WTC11 (cell line): Measurements from ENCODE around the gene YWHAQ. TPM values are rescaled to one million over a fixed set of nuclear protein-coding genes. Genes with fewer than 3 reads are reported as not detected.

Source experiments
- ATAC-seq: fragments of 200-7000 bp; cut with Tn5 transposase; 2 replicates; pipeline ENCODE4 v1.10.0; 2021; ENCODE audit warnings: mild to moderate bottlenecking, moderate library complexity
- CTCF ChIA-PET: fragments of 300-600 bp; sonication (Branson Sonifier 250); formaldehyde crosslinking; loops from one replicate; lab custom pipeline; 2021; ENCODE audit warnings: antibody characterized with exemption; lab: Charles Lee
- POLR2A ChIA-PET: fragments of 350-600 bp; sonication (Branson Sonifier 250); formaldehyde crosslinking; loops from one replicate; lab custom pipeline; 2021; ENCODE audit warnings: antibody characterized with exemption; lab: Charles Lee
- DNase-seq: peaks from one replicate; pipeline ENCODE4 v3.0.0; 2021; ENCODE audit warnings: low spot score
- H3K27ac Mint-ChIP-seq: 2 replicates; pipeline ENCODE4 v1.8.0; 2021; ENCODE audit warnings: mixed read lengths
- H3K27me3 Mint-ChIP-seq: 2 replicates; pipeline ENCODE4 v1.8.0; 2021; ENCODE audit warnings: low read depth, mild to moderate bottlenecking, moderate library complexity, mixed read lengths
- H3K36me3 Mint-ChIP-seq: 2 replicates; pipeline ENCODE4 v1.8.0; 2021; ENCODE audit warnings: mixed read lengths
- H3K4me1 Mint-ChIP-seq: 2 replicates; pipeline ENCODE4 v1.8.0; 2022; ENCODE audit warnings: mixed read lengths
- H3K4me3 Mint-ChIP-seq: 2 replicates; pipeline ENCODE4 v1.8.0; 2021; ENCODE audit warnings: mild to moderate bottlenecking, moderate library complexity, mixed read lengths
- H3K9me3 Mint-ChIP-seq: 2 replicates; pipeline ENCODE4 v1.8.0; 2021; ENCODE audit warnings: mixed read lengths
- AFF4 ChIP-seq: sonication (generic); formaldehyde crosslinking; IDR thresholded peaks from 2 replicates; pipeline ENCODE4 v1.8.1; 2023; ENCODE audit warnings: mild to moderate bottlenecking, missing genetic modification reagents, borderline replicate concordance
- CREB1 ChIP-seq: sonication (generic); formaldehyde crosslinking; IDR thresholded peaks from 2 replicates; pipeline ENCODE4 v1.8.0; 2023; ENCODE audit warnings: mild to moderate bottlenecking, missing genetic modification reagents
- GRHL2 ChIP-seq: fragments of 250-450 bp; sonication (Bioruptor Pico); IDR thresholded peaks from 2 replicates; pipeline ENCODE4 v1.8.0; 2022; ENCODE audit warnings: mild to moderate bottlenecking, moderate library complexity; ENCODE audit not compliant: insufficient replicate concordance, severe bottlenecking
- GTF2I ChIP-seq: fragments of 250-450 bp; sonication (Bioruptor Pico); conservative IDR thresholded peaks from 2 replicates; pipeline ENCODE4 v1.4.0; 2021; ENCODE audit warnings: mild to moderate bottlenecking
- IRF2 ChIP-seq: sonication (generic); formaldehyde crosslinking; IDR thresholded peaks from 2 replicates; pipeline ENCODE4 v1.8.0; 2022; ENCODE audit warnings: low read depth, missing genetic modification reagents, borderline replicate concordance
- MYBL2 ChIP-seq: sonication (generic); formaldehyde crosslinking; IDR thresholded peaks from 2 replicates; pipeline ENCODE4 v1.8.1; 2023; ENCODE audit warnings: mild to moderate bottlenecking, moderate library complexity, missing genetic modification reagents
- NR1H2 ChIP-seq: sonication (generic); formaldehyde crosslinking; IDR thresholded peaks from 2 replicates; pipeline ENCODE4 v1.9.0; 2021; ENCODE audit warnings: mild to moderate bottlenecking, moderate library complexity, missing genetic modification reagents
- OVOL2 ChIP-seq: fragments of 250-450 bp; sonication (Bioruptor Pico); IDR thresholded peaks from 2 replicates; pipeline ENCODE4 v1.9.0; 2021; ENCODE audit warnings: mild to moderate bottlenecking, borderline replicate concordance
- RELA ChIP-seq: sonication (generic); formaldehyde crosslinking; IDR thresholded peaks from 2 replicates; pipeline ENCODE4 v1.8.1; 2022; ENCODE audit warnings: missing genetic modification reagents, mild to moderate bottlenecking, borderline replicate concordance
- SMAD3 ChIP-seq: sonication (generic); formaldehyde crosslinking; IDR thresholded peaks from 2 replicates; pipeline ENCODE4 v1.8.0; 2022; ENCODE audit warnings: missing genetic modification reagents, mild to moderate bottlenecking, borderline replicate concordance
- SMAD4 ChIP-seq: sonication (generic); formaldehyde crosslinking; IDR thresholded peaks from 2 replicates; pipeline ENCODE4 v1.8.0; 2022; ENCODE audit warnings: mild to moderate bottlenecking, missing genetic modification reagents
- USF1 ChIP-seq: sonication (generic); formaldehyde crosslinking; IDR thresholded peaks from 2 replicates; pipeline ENCODE4 v1.8.0; 2022; ENCODE audit warnings: mild to moderate bottlenecking, missing genetic modification reagents
- ZNF317 ChIP-seq: sonication (generic); formaldehyde crosslinking; IDR thresholded peaks from 2 replicates; pipeline ENCODE4 v1.8.1; 2023; ENCODE audit warnings: low read depth, mild to moderate bottlenecking, moderate library complexity, missing genetic modification reagents, borderline replicate concordance
- ZNF425 ChIP-seq: fragments of 250-450 bp; sonication (Bioruptor Pico); conservative IDR thresholded peaks from 2 replicates; pipeline ENCODE4 v1.9.0; 2021; ENCODE audit warnings: mild to moderate bottlenecking
- ZSCAN18 ChIP-seq: fragments of 250-450 bp; sonication (Bioruptor Pico); IDR thresholded peaks from 2 replicates; pipeline ENCODE4 v2.1.2; 2022; ENCODE audit warnings: mild to moderate bottlenecking, moderate library complexity
- total RNA-seq: library from RNA; stranded (reverse); gene quantifications from 3 replicates; pipeline ENCODE4 v1.2.3, GENCODE V29; 2021
- TF ChIP-seq, protein P1 (sequence below): sonication (generic); formaldehyde crosslinking; conservative IDR thresholded peaks from 2 replicates; pipeline ENCODE4 v1.8.1; 2023; ENCODE audit warnings: mild to moderate bottlenecking, low read depth, missing genetic modification reagents, moderate library complexity
- TF ChIP-seq, protein P2 (sequence below): fragments of 200-600 bp; IDR thresholded peaks from 2 replicates; pipeline ENCODE4 v1.8.0; 2022; ENCODE audit warnings: antibody characterized with exemption
- TF ChIP-seq, protein P3 (sequence below): fragments of 250-450 bp; sonication (Bioruptor Pico); IDR thresholded peaks from 2 replicates; pipeline ENCODE4 v1.9.0; 2021; ENCODE audit warnings: moderate library complexity, mild to moderate bottlenecking, inconsistent platforms, borderline replicate concordance

Gene YWHAQ
- total RNA-seq, 1 experiment from 2014 or later = 395 TPM

GRCh38 chr2:9680082-9680481, 49.3 kb upstream of the YWHAQ start (continued):
- no peak for TF ChIP-seq ZSCAN18 (CRISPR knock-in tag)
- TF ChIP-seq SMAD4 = no peak
- no peak for TF ChIP-seq GTF2I
- TF ChIP-seq USF1 = no peak
- TF ChIP-seq, all 79 proteins: peak for 0

DNA sequence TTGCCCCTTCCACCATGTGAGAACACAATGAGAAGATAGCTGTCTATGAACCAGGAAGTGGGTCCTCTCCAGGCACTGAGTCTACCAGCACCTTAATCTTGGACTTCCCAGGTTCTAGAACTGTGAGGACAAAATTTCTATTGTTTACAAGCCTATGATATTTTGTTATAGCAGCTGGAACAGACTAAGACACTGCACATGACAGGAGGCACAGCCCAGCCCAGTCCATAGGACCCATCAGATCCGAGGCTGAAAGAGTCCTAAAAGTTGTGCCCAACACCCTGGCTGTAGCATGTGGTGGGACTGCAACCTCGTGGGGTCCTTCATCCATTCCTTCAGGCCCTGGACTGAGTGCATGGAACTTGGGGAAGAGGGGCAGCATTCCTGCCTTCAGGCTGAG, 48.4 kb upstream of the YWHAQ start:
- no peak for ATAC-seq
- no peak overlapping the region for H3K4me3 Mint-ChIP-seq
- H3K9me3 Mint-ChIP-seq = no peaks in the 10 kb centered on the region
- ChIA-PET POLR2A (no interaction called here), CTCF (no interaction called here)
- DNase-seq = no peak
- H3K36me3 Mint-ChIP-seq = no peaks in the 10 kb centered on the region
- H3K27ac Mint-ChIP-seq = no peak overlapping the region
- no peak for TF ChIP-seq NR1H2 (CRISPR knock-in tag)
- no peak for TF ChIP-seq CREB1 (CRISPR knock-in tag)
- TF ChIP-seq ZNF317 = no peak
- TF ChIP-seq SMAD3 (CRISPR knock-in tag) = no peak
- no peak for TF ChIP-seq OVOL2 (CRISPR knock-in tag)
- no peak for TF ChIP-seq GRHL2
- no peak for TF ChIP-seq IRF2
- TF ChIP-seq, protein P1, sequence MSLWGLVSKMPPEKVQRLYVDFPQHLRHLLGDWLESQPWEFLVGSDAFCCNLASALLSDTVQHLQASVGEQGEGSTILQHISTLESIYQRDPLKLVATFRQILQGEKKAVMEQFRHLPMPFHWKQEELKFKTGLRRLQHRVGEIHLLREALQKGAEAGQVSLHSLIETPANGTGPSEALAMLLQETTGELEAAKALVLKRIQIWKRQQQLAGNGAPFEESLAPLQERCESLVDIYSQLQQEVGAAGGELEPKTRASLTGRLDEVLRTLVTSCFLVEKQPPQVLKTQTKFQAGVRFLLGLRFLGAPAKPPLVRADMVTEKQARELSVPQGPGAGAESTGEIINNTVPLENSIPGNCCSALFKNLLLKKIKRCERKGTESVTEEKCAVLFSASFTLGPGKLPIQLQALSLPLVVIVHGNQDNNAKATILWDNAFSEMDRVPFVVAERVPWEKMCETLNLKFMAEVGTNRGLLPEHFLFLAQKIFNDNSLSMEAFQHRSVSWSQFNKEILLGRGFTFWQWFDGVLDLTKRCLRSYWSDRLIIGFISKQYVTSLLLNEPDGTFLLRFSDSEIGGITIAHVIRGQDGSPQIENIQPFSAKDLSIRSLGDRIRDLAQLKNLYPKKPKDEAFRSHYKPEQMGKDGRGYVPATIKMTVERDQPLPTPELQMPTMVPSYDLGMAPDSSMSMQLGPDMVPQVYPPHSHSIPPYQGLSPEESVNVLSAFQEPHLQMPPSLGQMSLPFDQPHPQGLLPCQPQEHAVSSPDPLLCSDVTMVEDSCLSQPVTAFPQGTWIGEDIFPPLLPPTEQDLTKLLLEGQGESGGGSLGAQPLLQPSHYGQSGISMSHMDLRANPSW (CRISPR knock-in tag) = no peak
- no peak for TF ChIP-seq AFF4 (CRISPR knock-in tag)
- TF ChIP-seq SMAD4 = no peak
- H3K4me1 Mint-ChIP-seq = peaks cover 16% of the 10 kb centered on the region
- 0 out of 2 replicates have a peak, but pooled peaks cover 2% of the 10 kb centered on the region for H3K27me3 Mint-ChIP-seq

- Mint-ChIP-seq H3K27ac (no peak overlapping the region; the same call in 1 of the 2 replicates), H3K9me3 (no peaks in the 10 kb centered on the region), H3K4me3 (no peak overlapping the region), H3K4me1 (peaks cover 16% of the 10 kb centered on the region), H3K27me3 (0 out of 2 replicates have a peak, but pooled peaks cover 2% of the 10 kb centered on the region), H3K36me3 (no peaks in the 10 kb centered on the region)
- ATAC-seq (no peak), DNase-seq (no peak)
- ChIA-PET CTCF (no interaction called here), POLR2A (no interaction called here)
- TF ChIP-seq, protein P2, sequence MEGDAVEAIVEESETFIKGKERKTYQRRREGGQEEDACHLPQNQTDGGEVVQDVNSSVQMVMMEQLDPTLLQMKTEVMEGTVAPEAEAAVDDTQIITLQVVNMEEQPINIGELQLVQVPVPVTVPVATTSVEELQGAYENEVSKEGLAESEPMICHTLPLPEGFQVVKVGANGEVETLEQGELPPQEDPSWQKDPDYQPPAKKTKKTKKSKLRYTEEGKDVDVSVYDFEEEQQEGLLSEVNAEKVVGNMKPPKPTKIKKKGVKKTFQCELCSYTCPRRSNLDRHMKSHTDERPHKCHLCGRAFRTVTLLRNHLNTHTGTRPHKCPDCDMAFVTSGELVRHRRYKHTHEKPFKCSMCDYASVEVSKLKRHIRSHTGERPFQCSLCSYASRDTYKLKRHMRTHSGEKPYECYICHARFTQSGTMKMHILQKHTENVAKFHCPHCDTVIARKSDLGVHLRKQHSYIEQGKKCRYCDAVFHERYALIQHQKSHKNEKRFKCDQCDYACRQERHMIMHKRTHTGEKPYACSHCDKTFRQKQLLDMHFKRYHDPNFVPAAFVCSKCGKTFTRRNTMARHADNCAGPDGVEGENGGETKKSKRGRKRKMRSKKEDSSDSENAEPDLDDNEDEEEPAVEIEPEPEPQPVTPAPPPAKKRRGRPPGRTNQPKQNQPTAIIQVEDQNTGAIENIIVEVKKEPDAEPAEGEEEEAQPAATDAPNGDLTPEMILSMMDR = no peak
- TF ChIP-seq MYBL2 (CRISPR knock-in tag) (no peak), ZNF425 (CRISPR knock-in tag) (no peak), RELA (no peak)
- TF ChIP-seq, protein P3, sequence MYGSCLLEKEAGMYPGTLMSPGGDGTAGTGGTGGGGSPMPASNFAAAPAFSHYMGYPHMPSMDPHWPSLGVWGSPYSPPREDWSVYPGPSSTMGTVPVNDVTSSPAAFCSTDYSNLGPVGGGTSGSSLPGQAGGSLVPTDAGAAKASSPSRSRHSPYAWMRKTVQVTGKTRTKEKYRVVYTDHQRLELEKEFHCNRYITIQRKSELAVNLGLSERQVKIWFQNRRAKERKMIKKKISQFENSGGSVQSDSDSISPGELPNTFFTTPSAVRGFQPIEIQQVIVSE (CRISPR knock-in tag) = no peak
Observed at GRCh38 chr2:9678544-9678943, 47.7 kb upstream of the YWHAQ start.
